CD4-positive, alpha-beta memory T cell (primary cell): Measurements from ENCODE around the gene DST. TPM values are rescaled to one million over a fixed set of nuclear protein-coding genes. Genes with fewer than 3 reads are reported as not detected.

Experiments
- CTCF ChIA-PET: fragments of 350-600 bp; sonication (Branson Sonifier 250); formaldehyde crosslinking; loops from one replicate; lab custom pipeline; 2021; ENCODE audit warnings: inconsistent platforms; ENCODE audit not compliant: partially characterized antibody; lab: Charles Lee
- POLR2A ChIA-PET: fragments of 350-600 bp; sonication (Branson Sonifier 250); formaldehyde crosslinking; loops from one replicate; lab custom pipeline; 2021; ENCODE audit not compliant: partially characterized antibody; lab: Charles Lee
- DNase-seq, 5 donors: peaks; one replicate each; pipeline versions ENCODE4 v3.0.0 to v3.0.0-alpha.2; 2020 to 2022; ENCODE audit warnings: mixed read lengths in 1 of 5
- H3K27ac ChIP-seq: one replicate; pipeline ENCODE4 v1.7.0; 2013; ENCODE audit warnings: low read depth, low read length
- H3K27me3 ChIP-seq: 2 replicates; pipeline ENCODE4 v1.7.0; 2013; ENCODE audit warnings: mild to moderate bottlenecking, low read length, moderate library complexity; ENCODE audit not compliant: insufficient read depth
- H3K36me3 ChIP-seq: 2 replicates; pipeline ENCODE4 v1.7.0; 2013; ENCODE audit warnings: mild to moderate bottlenecking, low read length, moderate library complexity; ENCODE audit not compliant: insufficient read depth
- H3K4me1 ChIP-seq: 2 replicates; pipeline ENCODE4 v1.7.0; 2013; ENCODE audit warnings: mild to moderate bottlenecking, low read length, moderate library complexity; ENCODE audit not compliant: insufficient read depth
- H3K4me3 ChIP-seq, 2 donors: one replicate each; pipeline ENCODE4 v1.7.0; 2013; ENCODE audit warnings: low read length in 2 of 2, mild to moderate bottlenecking in 1 of 2
- H3K9me3 ChIP-seq, 2 donors: one replicate each; pipeline ENCODE4 v1.7.0; 2013; ENCODE audit warnings: low read length in 2 of 2, control low read depth in 1 of 2; ENCODE audit not compliant: control insufficient read depth in 1 of 2
- H3K27ac Mint-ChIP-seq, 7 donors: one replicate each; pipeline ENCODE4 v1.8.0; 2020 to 2021; ENCODE audit warnings: mixed read lengths in 7 of 7, mild to moderate bottlenecking in 6 of 7, inconsistent platforms in 3 of 7, moderate library complexity in 3 of 7
- H3K27me3 Mint-ChIP-seq, 2 donors: one replicate each; pipeline ENCODE4 v1.8.0; 2020 to 2021; ENCODE audit warnings: mixed read lengths in 2 of 2
- H3K36me3 Mint-ChIP-seq, 2 donors: one replicate each; pipeline ENCODE4 v1.8.0; 2020 to 2021; ENCODE audit warnings: mixed read lengths in 2 of 2, inconsistent platforms in 1 of 2, mild to moderate bottlenecking in 1 of 2
- H3K4me1 Mint-ChIP-seq, 4 donors: one replicate each; pipeline ENCODE4 v1.8.0; 2020 to 2021; ENCODE audit warnings: mixed read lengths in 4 of 4, mild to moderate bottlenecking in 1 of 4
- H3K4me3 Mint-ChIP-seq, 8 donors: one replicate each; pipeline ENCODE4 v1.8.0; 2020 to 2021; ENCODE audit warnings: mixed read lengths in 8 of 8, mild to moderate bottlenecking in 7 of 8, moderate library complexity in 6 of 8, inconsistent platforms in 3 of 8
- H3K9me3 Mint-ChIP-seq, 8 donors: one replicate each; pipeline ENCODE4 v1.8.0; 2020 to 2021; ENCODE audit warnings: mixed read lengths in 8 of 8, mild to moderate bottlenecking in 5 of 8, inconsistent platforms in 3 of 8, moderate library complexity in 1 of 8
- intact Hi-C: fragments of 100-400 bp; cut with micrococcal nuclease; formaldehyde crosslinking; loops from one replicate; pipeline ENCODE4 v1.15.1; 2023
- polyA plus RNA-seq, 2 donors: library from polyadenylated mRNA; unstranded; fragments of 300-500 nt; fragmentation: Illumina TruSeq; gene quantifications; one replicate each; pipeline ENCODE4 v1.2.3, GENCODE V29; 2021
- total RNA-seq, 2 experiments: library from RNA; stranded (reverse); gene quantifications; one replicate each; pipeline ENCODE4 v1.2.3, GENCODE V29; 2021

The DST gene
- total and polyA plus RNA-seq, 4 experiments from 2014 or later: 1.1 to 8.8 (median 5.2) TPM

DNA sequence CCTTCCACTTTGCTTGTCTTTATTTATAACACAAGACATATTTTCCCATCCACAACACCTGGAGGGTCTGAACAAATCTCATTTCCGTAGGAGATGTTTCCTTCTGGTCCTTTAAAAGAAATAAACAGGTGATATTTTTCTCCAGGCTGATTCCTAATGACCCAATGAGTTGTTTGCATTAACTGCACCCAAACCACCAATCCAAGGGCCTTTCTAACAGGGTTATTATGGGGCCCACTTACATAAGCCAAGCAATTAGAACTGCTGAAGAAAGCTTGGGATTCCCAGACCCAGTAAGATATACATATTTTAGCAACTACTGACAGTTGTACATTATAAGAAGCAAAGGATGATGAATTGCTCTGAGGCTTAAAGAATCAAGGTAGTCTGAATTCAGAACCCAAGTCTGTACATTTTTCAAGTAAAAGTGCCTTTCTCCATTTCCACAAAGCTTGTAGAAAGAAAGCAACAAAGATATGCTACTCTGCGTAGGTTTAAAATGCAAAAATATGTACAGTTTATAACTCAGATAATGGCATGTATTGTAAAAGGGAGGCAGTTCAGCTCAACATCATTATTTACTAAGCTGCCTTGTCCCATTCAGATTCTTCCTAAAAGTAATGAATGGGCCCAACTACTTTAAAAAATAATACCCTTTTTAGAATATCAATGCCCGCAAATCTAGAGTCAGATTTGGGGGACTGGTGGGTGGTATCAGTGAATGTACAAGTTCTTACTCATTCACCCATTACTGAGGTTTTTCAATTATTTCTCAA is 120.0 kb downstream of the DST start:
- Histone ChIP-seq H3K36me3 (no peaks in the 10 kb centered on the region), H3K4me3 (no peak overlapping the region), H3K27ac (no peak overlapping the region), H3K4me1 (no peaks in the 10 kb centered on the region), H3K9me3 (no peaks in the 10 kb centered on the region), H3K27me3 (no peaks in the 10 kb centered on the region)
- Mint-ChIP-seq H3K9me3 (peaks cover 0 to 8% (median 4%) of the 10 kb centered on the region in 8 donors), H3K4me1 (no peaks in the 10 kb centered on the region), H3K4me3 (no peak overlapping the region), H3K27ac (no peak overlapping the region), H3K27me3 (no peaks in the 10 kb centered on the region), H3K36me3 (no peaks in the 10 kb centered on the region)
- intact Hi-C loops: no loop called here
- CTCF ChIA-PET: no interaction called here
- POLR2A ChIA-PET: no interaction called here
- DNase-seq: no peak

DNA sequence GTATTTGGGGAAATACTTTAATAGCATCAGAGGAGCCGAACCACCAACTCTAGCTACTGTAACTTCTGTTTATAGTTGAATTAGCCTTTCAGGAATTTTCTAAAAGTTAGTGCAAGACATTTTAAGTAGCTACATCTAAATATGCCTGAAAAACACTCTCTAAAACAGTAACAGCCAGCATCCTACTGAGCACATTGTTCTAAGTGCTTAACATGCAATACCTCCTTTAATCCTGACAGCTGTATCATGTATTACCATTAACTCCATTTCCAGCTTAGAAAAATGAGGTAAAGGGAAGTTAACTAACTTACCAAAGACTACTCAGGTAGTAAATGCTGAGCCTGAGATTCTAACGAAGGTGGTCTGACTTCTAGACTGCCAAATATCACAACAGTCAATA is 120.7 kb downstream of the DST start:
- no peaks in the 10 kb centered on the region for H3K27me3 Mint-ChIP-seq
- H3K36me3 ChIP-seq: no peaks in the 10 kb centered on the region
- intact Hi-C loops: no loop called here
- H3K4me1 Mint-ChIP-seq: no peaks in the 10 kb centered on the region
- H3K27ac ChIP-seq: no peak overlapping the region
- no peak overlapping the region for H3K4me3 Mint-ChIP-seq
- ChIA-PET POLR2A (no interaction called here), CTCF (no interaction called here)
- no peaks in the 10 kb centered on the region for H3K36me3 Mint-ChIP-seq
- H3K9me3 ChIP-seq: no peaks in the 10 kb centered on the region
- peaks cover 0 to 8% (median 4%) of the 10 kb centered on the region in 8 donors for H3K9me3 Mint-ChIP-seq
- no peak for DNase-seq
- no peak overlapping the region for H3K27ac Mint-ChIP-seq
- no peaks in the 10 kb centered on the region for H3K27me3 ChIP-seq
- no peak overlapping the region for H3K4me3 ChIP-seq
- no peaks in the 10 kb centered on the region for H3K4me1 ChIP-seq

DNA sequence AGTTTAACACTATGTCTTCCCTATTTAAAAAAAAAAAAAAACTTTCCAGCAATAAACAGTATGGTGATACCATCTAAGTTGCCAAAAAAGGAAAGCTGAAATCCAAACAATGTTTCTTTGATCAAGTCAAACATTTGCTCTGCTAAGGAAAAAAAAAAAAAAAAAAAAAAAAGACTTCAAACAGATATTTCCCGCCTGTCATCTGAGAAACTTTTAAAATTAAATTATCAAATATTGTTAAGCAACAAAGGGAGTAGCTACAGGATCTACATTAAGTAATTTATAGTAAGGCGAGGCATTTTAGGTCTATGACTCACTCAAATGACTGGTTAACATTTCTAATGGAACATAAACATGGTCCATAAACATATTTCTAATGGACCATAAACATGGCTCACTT is 121.2 kb downstream of the DST start:
- Mint-ChIP-seq H3K4me1 (no peaks in the 10 kb centered on the region), H3K4me3 (no peak overlapping the region), H3K9me3 (peaks cover 0 to 8% (median 4%) of the 10 kb centered on the region in 8 donors), H3K36me3 (no peaks in the 10 kb centered on the region), H3K27me3 (no peaks in the 10 kb centered on the region), H3K27ac (no peak overlapping the region)
- Histone ChIP-seq H3K36me3 (no peaks in the 10 kb centered on the region), H3K4me3 (no peak overlapping the region), H3K27ac (no peak overlapping the region), H3K27me3 (no peaks in the 10 kb centered on the region), H3K9me3 (no peaks in the 10 kb centered on the region), H3K4me1 (no peaks in the 10 kb centered on the region)
- DNase-seq: no peak
- intact Hi-C loops: no loop called here
- CTCF ChIA-PET: no interaction called here
- POLR2A ChIA-PET: no interaction called here

DNA sequence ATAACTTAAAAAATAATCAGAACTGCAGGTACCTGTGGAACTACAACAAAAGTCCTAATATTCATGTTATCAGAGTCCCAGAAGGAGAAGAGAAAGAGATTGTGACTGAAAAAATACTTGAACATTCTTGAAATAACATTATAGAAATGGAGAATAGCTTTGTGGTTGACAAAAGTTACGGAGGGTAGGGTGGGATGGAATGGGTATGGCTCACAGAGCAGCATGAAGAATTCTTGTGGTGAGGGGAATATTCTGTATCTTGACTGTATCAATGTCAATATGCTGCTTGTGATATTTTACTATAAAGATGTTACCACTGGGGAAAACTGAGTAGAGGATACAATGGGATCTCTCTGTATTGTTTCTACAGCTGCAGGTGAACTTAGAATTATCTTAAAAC is 122.5 kb downstream of the DST start:
- Histone ChIP-seq H3K27ac (no peak overlapping the region), H3K9me3 (no peaks in the 10 kb centered on the region), H3K4me3 (no peak overlapping the region), H3K27me3 (no peaks in the 10 kb centered on the region), H3K36me3 (no peaks in the 10 kb centered on the region), H3K4me1 (no peaks in the 10 kb centered on the region)
- intact Hi-C loops: no loop called here
- no peaks in the 10 kb centered on the region for H3K27me3 Mint-ChIP-seq
- DNase-seq: no peak
- H3K4me1 Mint-ChIP-seq: no peaks in the 10 kb centered on the region
- no peak overlapping the region for H3K4me3 Mint-ChIP-seq
- peaks cover 0 to 8% (median 4%) of the 10 kb centered on the region in 8 donors for H3K9me3 Mint-ChIP-seq
- no peak overlapping the region for H3K27ac Mint-ChIP-seq
- CTCF ChIA-PET: no interaction called here
- H3K36me3 Mint-ChIP-seq: no peaks in the 10 kb centered on the region
- POLR2A ChIA-PET: no interaction called here

DNA sequence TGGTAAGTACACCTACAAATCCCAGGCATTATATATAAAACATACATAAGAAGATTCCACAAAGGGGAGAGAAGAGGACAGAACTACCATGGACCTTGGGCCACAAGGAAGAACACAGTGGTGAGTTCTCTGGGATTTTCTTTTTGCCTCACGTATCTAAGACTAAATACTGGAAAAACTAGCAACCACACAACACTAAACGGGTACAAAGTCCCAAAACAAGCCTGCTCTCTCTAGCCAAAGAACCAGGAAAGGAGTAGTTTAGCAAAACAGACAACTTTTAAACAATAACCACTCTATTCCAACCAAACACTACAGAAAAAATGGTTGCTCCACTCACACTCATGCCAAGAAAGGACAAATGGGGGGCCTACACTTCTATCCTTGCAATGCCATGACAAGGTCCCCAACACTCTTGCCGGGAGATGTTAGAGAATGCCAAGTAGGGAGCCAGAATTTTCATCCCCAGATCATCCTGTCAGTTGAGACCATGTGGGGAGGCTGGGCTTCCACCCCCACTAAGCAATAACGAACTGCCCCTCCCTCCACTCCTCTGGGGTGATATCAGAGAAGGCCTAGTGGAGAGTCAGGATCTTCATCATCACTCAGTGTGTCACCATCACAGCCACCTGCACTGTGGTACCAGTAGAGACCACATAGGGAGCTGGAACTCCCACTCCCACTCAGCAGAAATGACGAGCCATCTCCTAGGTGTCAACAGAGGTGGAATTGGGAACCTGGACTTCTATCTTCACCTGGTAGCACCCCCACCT is 123.5 kb downstream of the DST start:
- no peak for DNase-seq
- Histone ChIP-seq H3K36me3 (no peaks in the 10 kb centered on the region), H3K4me1 (no peaks in the 10 kb centered on the region), H3K27ac (no peak overlapping the region), H3K27me3 (no peaks in the 10 kb centered on the region), H3K4me3 (no peak overlapping the region), H3K9me3 (no peaks in the 10 kb centered on the region)
- Mint-ChIP-seq H3K4me1 (no peaks in the 10 kb centered on the region), H3K9me3 (peaks cover 0 to 8% (median 4%) of the 10 kb centered on the region in 8 donors), H3K4me3 (no peak overlapping the region), H3K27ac (no peak overlapping the region), H3K36me3 (no peaks in the 10 kb centered on the region), H3K27me3 (no peaks in the 10 kb centered on the region)
- ChIA-PET CTCF (no interaction called here), POLR2A (no interaction called here)
- intact Hi-C loops: no loop called here

DNA sequence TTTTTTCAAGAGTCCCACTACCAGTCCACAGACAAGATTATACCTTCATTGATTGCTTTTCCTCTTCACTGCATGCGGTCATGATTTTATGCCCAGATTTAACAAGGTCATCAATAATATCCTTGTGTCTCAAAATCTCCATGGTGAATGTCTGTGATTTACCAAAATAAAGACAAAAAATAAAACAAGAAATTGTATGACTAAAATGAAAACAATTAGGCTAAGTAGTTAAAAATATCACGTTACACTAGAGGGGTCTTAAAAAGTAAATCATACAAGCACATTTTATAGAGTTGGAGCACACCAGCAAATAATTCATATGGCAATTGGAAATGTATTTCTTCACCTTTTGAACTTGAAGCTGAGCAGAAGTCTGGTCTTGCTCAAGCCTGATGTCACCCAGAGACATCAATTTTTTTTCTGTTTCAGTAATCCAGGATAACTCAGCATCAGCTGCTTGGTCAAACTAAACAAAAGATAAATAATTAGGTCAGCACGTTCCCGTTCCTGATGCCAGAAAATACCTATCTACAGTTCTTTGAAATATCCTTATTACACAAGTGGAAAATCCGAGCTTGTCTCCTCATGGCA is 125.4 kb downstream of the DST start:
- no peaks in the 10 kb centered on the region for H3K27me3 Mint-ChIP-seq
- intact Hi-C loops: no loop called here
- CTCF ChIA-PET: no interaction called here

DNA sequence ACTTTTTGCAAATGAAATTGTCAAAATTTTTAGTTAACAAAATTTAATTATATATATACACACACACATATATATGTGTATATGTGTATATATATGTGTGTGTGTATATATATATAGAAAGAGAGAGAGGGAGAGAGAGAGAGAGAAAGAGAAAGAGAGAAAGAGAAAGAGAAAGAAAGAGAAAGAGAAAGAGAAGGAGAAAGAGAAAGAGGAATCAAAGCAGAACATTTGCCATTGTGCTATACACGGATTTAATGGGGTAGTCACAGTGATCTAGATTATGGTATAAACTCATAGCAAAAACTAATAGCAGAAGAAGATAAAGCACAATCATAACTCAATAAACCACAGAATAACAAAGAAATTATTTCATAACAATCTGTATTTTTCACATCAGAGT is 126.7 kb downstream of the DST start:
- Histone ChIP-seq H3K4me3 (no peak overlapping the region), H3K27me3 (no peaks in the 10 kb centered on the region), H3K9me3 (no peaks in the 10 kb centered on the region), H3K27ac (no peak overlapping the region), H3K4me1 (no peaks in the 10 kb centered on the region), H3K36me3 (no peaks in the 10 kb centered on the region)
- intact Hi-C loops: no loop called here
- Mint-ChIP-seq H3K4me1 (no peaks in the 10 kb centered on the region), H3K27me3 (no peaks in the 10 kb centered on the region), H3K9me3 (peaks cover 0 to 8% (median 4%) of the 10 kb centered on the region in 8 donors), H3K4me3 (no peak overlapping the region), H3K27ac (no peak overlapping the region), H3K36me3 (no peaks in the 10 kb centered on the region)
- POLR2A ChIA-PET: no interaction called here
- no peak for DNase-seq
- CTCF ChIA-PET: no interaction called here

More for the DNA sequence above, 125.4 kb downstream of the DST start:
- POLR2A ChIA-PET: no interaction called here
- no peak for DNase-seq
- Histone ChIP-seq H3K27ac (no peak overlapping the region), H3K9me3 (no peaks in the 10 kb centered on the region), H3K4me1 (no peaks in the 10 kb centered on the region), H3K27me3 (no peaks in the 10 kb centered on the region), H3K36me3 (no peaks in the 10 kb centered on the region), H3K4me3 (no peak overlapping the region)
- Mint-ChIP-seq H3K4me3 (no peak overlapping the region), H3K4me1 (no peaks in the 10 kb centered on the region), H3K27ac (peak overlapping the region in 1 of 7 donors; percentile 36), H3K9me3 (peaks cover 0 to 8% (median 4%) of the 10 kb centered on the region in 8 donors), H3K36me3 (no peaks in the 10 kb centered on the region)
